LNCAP (cell line): ENCODE measurements around the gene UQCRC1.

ENCODE experiments used
- TF ChIP-seq, protein P1 (sequence below): fragments of 450-650 bp; IDR thresholded peaks from 2 replicates; pipeline ENCODE4 v1.5.1; 2017; ENCODE audit warnings: mild to moderate bottlenecking

Gene UQCRC1

GRCh38 chr3:48595526-48596121 is 13.8 kb downstream of the UQCRC1 start:
- TF ChIP-seq, protein P1, sequence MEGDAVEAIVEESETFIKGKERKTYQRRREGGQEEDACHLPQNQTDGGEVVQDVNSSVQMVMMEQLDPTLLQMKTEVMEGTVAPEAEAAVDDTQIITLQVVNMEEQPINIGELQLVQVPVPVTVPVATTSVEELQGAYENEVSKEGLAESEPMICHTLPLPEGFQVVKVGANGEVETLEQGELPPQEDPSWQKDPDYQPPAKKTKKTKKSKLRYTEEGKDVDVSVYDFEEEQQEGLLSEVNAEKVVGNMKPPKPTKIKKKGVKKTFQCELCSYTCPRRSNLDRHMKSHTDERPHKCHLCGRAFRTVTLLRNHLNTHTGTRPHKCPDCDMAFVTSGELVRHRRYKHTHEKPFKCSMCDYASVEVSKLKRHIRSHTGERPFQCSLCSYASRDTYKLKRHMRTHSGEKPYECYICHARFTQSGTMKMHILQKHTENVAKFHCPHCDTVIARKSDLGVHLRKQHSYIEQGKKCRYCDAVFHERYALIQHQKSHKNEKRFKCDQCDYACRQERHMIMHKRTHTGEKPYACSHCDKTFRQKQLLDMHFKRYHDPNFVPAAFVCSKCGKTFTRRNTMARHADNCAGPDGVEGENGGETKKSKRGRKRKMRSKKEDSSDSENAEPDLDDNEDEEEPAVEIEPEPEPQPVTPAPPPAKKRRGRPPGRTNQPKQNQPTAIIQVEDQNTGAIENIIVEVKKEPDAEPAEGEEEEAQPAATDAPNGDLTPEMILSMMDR = no peak

DNA sequence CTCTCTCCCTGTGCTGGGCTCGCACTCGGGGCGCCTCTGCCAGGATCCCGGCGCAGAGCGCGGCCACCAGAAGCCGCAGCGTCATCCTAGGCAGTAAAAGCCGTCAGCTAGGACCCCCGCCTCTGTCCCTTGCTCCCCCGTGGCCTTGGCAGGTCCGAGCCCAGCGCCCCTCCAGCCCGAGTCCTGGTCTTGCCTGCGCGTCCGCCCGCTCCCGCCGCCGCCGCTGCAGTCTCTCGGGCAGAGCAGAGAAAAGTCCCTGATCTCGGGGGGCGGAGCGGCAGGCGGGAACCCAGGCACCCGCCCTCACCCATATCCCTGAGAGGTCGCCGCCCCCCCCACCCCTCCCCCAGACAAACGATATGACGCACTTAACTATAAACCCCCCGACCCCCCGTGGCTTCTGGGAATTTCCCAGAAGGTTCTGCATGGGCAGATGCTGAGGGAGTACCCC is 14.3 kb downstream of the UQCRC1 start, which contains the start of gene COL7A1:
COL7A1 (minus strand) TSS at position 255 of the 451 bp plus-strand sequence; CDS start at position 85, 170 bp downstream.
- TF ChIP-seq, protein P1 = no peak

DNA sequence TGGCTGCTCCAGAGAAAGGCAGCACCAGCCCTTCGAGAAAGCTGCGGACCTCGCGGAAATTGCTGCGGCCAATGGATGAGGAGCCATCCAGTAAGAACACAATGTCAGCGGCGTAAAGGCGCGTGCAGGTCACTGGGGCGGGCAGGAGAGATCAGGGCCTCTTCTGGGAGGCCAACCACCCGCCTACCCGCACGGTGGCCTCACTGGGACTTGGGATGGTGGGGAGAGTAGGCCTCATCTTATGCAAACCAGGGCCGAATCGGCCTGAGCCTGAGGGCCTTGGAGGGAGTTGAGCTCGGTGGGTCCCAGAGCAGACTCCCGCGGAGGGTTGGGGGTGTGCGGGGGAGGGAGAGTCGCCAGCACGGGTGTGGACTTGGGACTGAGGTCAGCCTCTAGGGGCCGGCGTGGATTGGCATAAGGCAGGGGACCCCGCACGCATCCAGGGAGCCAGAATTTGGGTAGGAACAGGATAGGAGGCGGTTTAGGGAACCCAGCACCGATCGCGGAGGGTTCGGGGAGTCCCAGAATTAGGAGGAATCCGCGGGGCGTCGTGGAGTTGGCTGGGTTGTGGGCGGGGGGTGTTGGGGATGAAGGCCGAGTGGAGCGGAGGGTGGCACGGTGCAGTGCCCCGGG is 14.9 kb downstream of the UQCRC1 start:
- TF ChIP-seq, protein P1 = no peak

GRCh38 chr3:48593337-48593736 is 16.1 kb downstream of the UQCRC1 start:
- TF ChIP-seq, protein P1 = no peak

DNA sequence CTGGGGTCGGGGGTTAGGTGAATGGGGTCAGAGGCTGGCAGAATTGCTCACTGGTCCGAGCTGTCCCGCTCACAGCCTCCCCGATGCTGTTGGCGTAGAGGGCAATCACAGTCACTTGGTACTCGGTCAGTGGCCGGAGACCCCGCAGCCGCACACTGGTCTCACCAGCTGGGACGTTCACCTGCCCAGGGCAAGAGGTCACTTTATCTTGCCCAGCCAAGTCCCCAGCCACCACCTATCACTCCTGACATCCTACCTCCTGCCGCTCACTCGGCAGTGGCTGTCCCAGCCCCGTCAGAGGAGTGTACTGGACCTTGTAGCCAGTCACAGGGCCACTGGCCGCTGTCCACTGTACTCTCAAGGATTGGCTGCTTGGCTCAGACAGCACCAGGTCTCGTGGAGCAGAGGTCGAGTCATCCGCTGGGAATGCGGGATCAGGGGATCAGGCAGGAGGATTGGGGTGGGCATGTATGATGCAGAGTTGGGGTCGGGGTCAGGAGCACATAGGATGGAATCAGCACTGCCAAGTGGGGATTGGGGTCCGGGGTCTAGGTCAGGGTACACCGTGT is 16.8 kb downstream of the UQCRC1 start:
- TF ChIP-seq, protein P1 = no peak

DNA sequence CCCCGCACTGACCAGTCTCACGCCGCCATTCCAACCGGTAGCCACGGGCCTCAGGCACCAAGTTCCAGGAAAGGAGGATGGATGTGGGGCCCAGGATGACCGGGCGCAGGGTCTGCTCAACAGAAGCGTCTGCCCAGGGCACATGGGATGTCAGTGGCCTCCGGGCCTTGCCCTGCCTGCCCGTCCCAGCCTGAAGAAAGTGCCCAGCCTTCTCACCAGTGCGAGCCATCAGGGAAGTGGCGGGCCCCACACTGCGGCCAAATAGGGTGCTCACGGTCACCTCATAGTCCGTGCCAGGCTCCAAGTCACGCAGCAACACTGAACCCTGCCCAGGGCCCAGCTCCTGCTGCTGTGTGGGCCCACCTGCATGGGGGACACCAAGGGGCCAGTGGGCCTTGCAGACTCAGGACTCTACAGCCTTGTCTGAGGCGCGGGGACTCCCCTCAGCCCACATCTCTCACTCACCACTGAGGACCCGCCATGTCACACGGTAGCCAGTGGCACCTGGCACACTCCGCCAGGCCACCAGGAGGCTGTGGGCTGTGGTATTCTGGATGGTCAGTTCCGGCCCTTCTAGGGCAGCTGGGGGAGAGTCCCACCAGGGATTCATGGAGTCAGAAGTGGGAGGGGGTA is 17.4 kb downstream of the UQCRC1 start:
- TF ChIP-seq, protein P1 = no peak

GRCh38 chr3:48591436-48591835 is 18.0 kb downstream of the UQCRC1 start:
- TF ChIP-seq, protein P1 = no peak
